ENCODE results near the gene GOLGA6L10.
"Not testable (repeated sequence)": the region's sequence is repeated elsewhere in the genome, so short reads cannot be mapped to it uniquely, and the experiment has no call there.

The GOLGA6L10 gene

GRCh38 chr15:82316247-82317090 is 32.8 kb downstream of the GOLGA6L10 start:
- DNase-seq = not testable (repeated sequence)

DNA sequence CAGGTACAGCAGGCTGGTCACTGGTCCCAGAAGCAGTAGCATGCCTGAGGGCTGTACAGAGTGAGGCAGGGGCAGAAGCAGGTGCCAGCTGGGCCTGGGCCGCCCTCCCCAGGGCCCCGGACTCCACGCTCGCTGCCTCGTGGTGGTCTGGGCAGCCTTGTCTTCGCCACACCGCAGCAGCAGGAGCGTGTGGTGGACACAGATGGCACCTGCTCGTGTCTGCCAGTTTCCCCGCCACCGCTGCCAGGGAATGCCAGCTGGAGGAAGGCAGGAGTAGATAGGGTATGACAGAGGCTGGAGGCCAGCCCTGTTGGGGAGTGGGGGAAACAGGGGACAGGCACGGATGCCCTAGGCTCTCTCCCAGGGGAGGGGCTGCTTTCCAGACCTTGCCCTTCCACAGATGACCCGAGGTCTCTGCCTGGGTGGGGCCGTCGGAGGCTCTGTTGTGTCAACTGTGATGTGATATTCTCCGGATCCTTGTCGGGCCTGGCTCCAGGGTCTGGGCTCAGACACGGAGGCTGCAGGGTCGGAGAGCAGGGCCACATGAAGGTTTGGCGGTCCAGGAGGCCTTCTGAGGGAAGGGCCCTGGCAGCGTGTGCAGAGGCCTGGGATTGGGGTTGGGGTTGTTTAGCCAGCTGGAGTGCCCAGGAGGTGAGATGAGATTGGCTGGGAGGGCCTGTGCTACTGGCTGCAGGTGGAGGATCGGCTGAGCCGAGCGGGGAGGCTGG is 33.6 kb downstream of the GOLGA6L10 start:
- no peak for DNase-seq

GRCh38 chr15:82314769-82315518 is 34.3 kb downstream of the GOLGA6L10 start:
- no peak for DNase-seq

- not testable (repeated sequence) for DNase-seq
Measured at GRCh38 chr15:82313951-82314768, 35.1 kb downstream of the GOLGA6L10 start.

GRCh38 chr15:82313446-82313845 is 35.8 kb downstream of the GOLGA6L10 start:
- no peak for DNase-seq

GRCh38 chr15:82312586-82313349 is 36.5 kb downstream of the GOLGA6L10 start:
- no peak for DNase-seq

DNA sequence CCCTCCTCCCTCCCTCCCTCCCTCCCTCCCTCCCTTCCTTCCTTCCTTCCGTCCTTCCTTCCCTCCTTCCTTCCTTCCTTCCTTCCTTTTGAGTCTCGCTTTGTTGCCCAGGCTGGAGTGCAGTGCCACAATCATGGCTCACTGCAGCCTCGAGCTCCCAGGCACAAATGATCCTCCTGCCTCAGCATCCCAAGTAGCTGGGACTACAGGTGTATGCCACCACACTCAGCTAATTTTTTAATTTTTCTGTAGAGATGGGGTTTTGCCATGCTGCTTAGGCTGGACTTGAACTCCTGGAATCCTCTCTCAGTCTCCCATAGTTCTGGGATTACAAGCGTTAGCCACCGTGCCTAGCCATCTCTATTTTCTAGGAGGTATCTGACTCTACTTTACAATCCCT is 38.0 kb downstream of the GOLGA6L10 start:
- DNase-seq = not testable (repeated sequence)

DNA sequence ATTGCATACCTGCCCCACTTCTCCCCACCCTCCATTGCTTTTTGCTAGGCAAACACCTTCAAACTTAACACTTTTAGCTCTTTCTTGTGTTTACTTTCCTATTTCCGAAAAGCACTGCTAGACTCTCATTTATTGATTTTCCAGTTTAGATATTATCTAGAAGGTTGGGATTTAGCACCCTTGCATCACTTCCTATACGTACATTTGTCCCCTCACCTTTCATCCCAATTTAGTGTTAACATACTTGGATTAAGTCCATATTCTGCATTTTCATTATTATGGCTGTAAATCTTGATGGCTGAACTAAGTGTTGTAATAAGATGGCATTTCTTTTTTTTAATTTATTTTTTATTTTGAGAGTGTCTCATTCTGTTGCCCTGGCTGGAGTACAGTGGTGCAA is 39.5 kb downstream of the GOLGA6L10 start:
- no peak for DNase-seq

- DNase-seq = no peak
Measured at GRCh38 chr15:82307714-82308081, 41.6 kb downstream of the GOLGA6L10 start.

- DNase-seq = no peak
Measured at GRCh38 chr15:82306791-82307713, 42.2 kb downstream of the GOLGA6L10 start.

GRCh38 chr15:82305621-82306048 is 43.6 kb downstream of the GOLGA6L10 start:
- no peak for DNase-seq

DNA sequence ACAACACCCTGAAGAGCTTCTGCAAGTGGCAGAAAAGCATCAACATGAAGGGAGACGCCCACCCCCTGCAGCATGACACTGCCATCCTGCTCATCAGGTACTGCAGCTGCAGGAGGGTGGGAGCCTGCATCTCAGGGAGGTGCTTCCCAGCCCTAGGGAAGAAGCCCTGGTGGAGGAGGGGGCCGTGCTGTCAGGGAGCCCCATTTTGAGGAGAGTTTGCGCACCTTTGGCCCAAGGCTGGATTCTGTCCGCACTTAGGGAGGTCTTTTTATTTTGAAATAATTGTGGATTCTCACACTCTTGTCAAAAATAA is 44.5 kb downstream of the GOLGA6L10 start:
- no peak for DNase-seq

DNA sequence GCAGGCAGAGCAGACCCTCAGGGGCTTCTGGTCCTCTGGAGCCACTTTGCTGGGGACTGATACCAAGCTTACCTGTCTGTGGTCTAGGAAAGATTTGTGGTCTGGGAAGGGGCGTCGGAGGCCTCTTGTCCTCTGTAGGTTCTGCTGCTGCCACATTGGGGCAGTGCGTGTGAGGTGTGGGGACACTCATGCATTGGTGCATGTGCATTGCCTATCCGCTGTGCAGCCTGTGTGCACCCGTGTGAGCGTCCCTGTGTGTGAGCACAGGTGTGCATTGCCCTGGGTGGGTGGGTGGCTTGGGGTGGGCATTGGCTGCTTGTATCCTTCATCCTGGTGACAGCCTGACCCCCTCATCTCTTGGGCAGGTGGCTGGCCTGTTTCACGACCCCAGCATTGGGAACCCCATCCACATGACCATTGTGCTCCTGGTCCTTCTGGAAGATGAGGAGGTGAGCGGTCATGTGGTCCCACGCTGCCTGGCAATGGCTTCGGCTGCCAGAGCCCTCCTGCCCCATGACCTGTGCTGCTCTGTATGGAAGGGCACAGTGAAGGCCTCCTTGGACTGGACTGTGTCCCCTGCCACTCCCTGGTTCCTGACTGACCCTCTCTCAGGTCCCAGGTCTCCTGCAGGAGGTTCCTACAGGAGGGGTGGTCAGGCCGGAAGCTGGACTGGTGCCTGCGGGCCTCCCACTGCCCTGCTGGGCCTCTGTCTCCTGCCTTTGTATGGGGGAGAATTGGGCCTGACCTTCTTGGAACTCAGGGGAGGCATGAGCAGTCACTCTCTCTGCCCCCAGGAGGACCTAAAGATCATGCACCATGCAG is 45.1 kb downstream of the GOLGA6L10 start:
- DNase-seq = no peak

GRCh38 chr15:82301296-82302016 is 47.8 kb downstream of the GOLGA6L10 start:
- DNase-seq = no peak

DNA sequence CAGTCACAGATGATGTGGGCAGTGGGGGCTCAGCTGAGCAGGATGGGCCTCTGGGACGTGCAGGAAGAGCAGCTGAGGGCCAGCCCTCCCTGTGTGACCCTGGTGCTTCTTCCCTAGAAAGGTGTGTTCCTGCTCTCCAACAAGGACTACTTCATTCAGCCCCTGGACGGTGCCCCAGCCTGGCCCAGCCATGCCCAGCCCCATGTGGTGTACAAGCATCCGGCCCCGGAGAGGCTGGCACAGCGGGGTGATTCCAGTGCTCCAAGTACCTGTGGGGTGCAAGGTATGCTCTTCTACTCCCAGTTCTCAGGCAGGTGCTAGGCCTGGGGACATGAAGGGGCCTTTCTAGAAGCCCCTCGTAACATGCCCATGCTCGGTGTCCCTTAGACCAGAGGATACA is 48.4 kb downstream of the GOLGA6L10 start:
- no peak for DNase-seq

DNA sequence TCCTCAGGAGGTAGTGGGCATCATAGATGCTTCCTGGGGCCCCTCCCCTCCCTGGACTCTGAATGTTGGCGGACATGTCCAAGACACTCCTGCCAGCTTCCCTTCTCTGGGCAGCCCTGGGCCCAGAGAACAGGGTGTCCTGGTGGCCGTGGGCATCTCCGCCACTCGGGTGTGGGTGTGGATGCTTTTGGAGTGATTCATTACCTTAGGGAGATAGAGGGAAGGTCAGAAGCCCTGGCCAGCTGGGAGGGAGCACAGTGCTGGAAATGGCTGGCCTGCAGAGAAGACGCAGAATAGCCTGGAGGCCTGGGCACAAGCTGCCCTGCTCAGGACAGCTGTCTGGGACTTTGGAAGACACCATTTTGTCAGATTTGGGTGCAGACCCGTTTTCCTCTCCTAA is 48.9 kb downstream of the GOLGA6L10 start:
- not testable (repeated sequence) for DNase-seq

DNA sequence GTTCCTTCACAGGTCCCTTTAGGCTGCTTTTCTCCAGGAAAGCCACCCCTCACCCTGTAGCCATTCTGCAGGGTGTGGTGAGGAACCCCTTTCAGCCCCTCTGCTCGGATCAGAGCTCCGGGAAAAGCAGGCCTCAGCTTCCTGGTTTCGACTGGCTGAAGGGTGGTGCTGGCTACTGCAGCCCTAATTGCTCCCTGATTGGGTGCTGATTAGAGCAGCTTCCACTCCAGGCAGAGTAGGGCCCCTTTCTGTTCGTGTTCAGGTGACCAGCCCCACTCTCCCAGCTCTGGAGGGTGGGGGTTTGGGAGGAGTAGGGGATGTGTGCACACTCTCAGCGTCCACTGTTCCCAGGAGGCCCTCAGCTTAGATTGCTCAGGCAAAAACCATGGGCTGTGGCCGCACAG is 49.8 kb downstream of the GOLGA6L10 start:
- not testable (repeated sequence) for DNase-seq

DNA sequence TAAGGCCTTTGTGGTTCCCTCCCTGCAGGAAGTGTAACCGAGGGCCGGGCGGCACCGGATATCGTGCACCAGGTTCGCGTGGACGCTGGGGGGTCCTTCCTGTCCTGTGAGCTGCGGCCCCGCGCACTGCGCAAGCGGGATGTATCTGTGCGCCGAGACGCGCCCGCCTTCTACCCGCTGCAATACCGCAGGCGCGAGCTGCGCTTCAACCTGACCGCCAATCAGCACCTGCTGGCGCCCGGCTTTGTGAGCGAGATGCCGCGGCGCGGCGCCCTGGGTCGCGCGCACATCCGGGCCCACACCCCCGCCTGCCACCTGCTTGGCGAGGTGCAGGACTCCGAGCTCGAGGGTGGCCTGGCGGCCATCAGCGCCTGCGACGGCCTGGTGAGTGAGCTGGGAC is 50.8 kb downstream of the GOLGA6L10 start:
- no peak for DNase-seq

DNA sequence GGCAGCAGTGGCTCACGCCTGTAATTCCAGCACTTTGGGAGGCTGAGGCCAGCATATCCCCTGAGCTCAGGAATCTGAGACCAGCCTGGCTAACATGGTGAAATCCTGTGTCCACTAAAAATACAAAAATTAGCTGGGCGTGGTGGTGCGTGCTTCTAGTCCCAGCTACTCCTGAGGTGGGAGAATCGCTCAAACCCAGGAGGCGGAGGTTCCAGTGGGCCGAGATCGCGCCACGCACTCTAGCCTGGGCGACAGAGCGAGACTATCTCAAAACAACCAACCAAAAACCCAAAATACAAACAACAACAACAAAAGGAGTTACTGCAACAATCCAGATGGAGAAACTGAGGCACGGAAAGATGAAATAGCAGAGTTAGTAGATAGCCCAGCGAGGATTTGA is 51.2 kb downstream of the GOLGA6L10 start:
- DNase-seq = no peak
